Gastroesophageal sphincter (tissue), 4 donors: ENCODE data around the gene TBATA. TPM values are rescaled to one million over a fixed set of nuclear protein-coding genes. Genes with fewer than 3 reads are reported as not detected.

ENCODE experiments used
- ATAC-seq: fragments of 150-250 bp; one replicate; pipeline ENCODE4 v1.9.1; 2016; ENCODE audit warnings: mild to moderate bottlenecking, moderate library complexity
- H3K27ac ChIP-seq, 4 donors: fragments of 200-600 bp; sonication (generic) in 3 of 4; 1 replicate in 3 of 4; 2 replicates in 1 of 4; pipeline ENCODE4 v1.5.1; 2016 to 2019
- H3K27me3 ChIP-seq: fragments of 200-600 bp; sonication (generic); one replicate; pipeline ENCODE4 v1.5.1; 2019
- H3K36me3 ChIP-seq, 2 donors: fragments of 200-600 bp; sonication (generic); one replicate each; pipeline ENCODE4 v1.5.1; 2019; ENCODE audit warnings: control low read depth in 1 of 2
- H3K4me1 ChIP-seq, 3 donors: fragments of 200-600 bp; sonication (generic); 1 replicate in 2 of 3; 2 replicates in 1 of 3; pipeline ENCODE4 v1.5.1; 2016 to 2019; ENCODE audit warnings: control low read depth in 2 of 3
- H3K4me3 ChIP-seq, 2 donors: fragments of 200-600 bp; sonication (generic); one replicate each; pipeline ENCODE4 v1.5.1; 2019; ENCODE audit warnings: mild to moderate bottlenecking in 1 of 2, moderate library complexity in 1 of 2
- H3K9me3 ChIP-seq, 3 donors: fragments of 200-600 bp; sonication (generic); one replicate each; pipeline ENCODE4 v1.5.1; 2017 to 2019; ENCODE audit warnings: control low read depth in 2 of 3
- CTCF ChIP-seq, 4 experiments: fragments of 200-600 bp in 2 of 4; fragments of 450-650 bp in 2 of 4; sonication (generic) in 1 of 4; IDR thresholded peaks; one replicate each; pipeline ENCODE4 v1.5.1; 2017 to 2019; ENCODE audit warnings: antibody characterized with exemption in 4 of 4, mild to moderate bottlenecking in 2 of 4, moderate library complexity in 2 of 4
- EP300 ChIP-seq: sonication (generic); formaldehyde crosslinking; IDR thresholded peaks from one replicate; pipeline ENCODE4 v1.6.1; 2017; ENCODE audit warnings: antibody characterized with exemption, mild to moderate bottlenecking
- POLR2A ChIP-seq, 2 donors: fragments of 450-650 bp; IDR thresholded peaks; one replicate each; pipeline ENCODE4 v1.6.1; 2017; ENCODE audit warnings: antibody characterized with exemption in 2 of 2, mild to moderate bottlenecking in 2 of 2, moderate library complexity in 1 of 2
- POLR2AphosphoS5 ChIP-seq: sonication (generic); formaldehyde crosslinking; IDR thresholded peaks from one replicate; pipeline ENCODE4 v1.6.1; 2017; ENCODE audit warnings: antibody characterized with exemption
- WGBS, 2 donors: methylation state at CpG; one replicate each; pipeline ENCODE4 v1.1.5; 2018; ENCODE audit warnings: low coverage in 1 of 2; 5-methylcytosine and 5-hydroxymethylcytosine counted together
- total RNA-seq, 4 donors: library from RNA; depleted of rRNA; stranded (reverse); fragments of >200 nt; gene quantifications; one replicate each; pipeline ENCODE4 v1.1.0, GENCODE V29; 2016

TBATA gene
- not detected for total RNA-seq

GRCh38 chr10:70785190-70785589, at the start of gene TBATA:
Gene TBATA (minus strand): TSS chr10:70785377. CDS start chr10:70783379, 1,998 bp downstream.
- Histone ChIP-seq H3K4me3 (no peak within 1 kb of the TSS), H3K27ac (no peak within 1 kb of the TSS), H3K9me3 (peaks cover 0 to 7% (median 0%) of the 10 kb centered on the region in 3 donors), H3K4me1 (no peaks in the 10 kb centered on the region), H3K36me3 (no peaks in the 10 kb centered on the region), H3K27me3 (no peaks in the 10 kb centered on the region)
- no peak for ATAC-seq
- TF ChIP-seq EP300, result no peak
- no peak for TF ChIP-seq CTCF (IDR thresholded peaks at IDR 0.05)
- no peak for TF ChIP-seq POLR2A (IDR thresholded peaks at IDR 0.05)
- no peak for TF ChIP-seq POLR2AphosphoS5
- WGBS, 2 donors, result no CpG with 5 or more reads among the region's 4 CpGs

GRCh38 chr10:70834441-70835151, 49.4 kb upstream of the TBATA start:
- TF ChIP-seq POLR2A (IDR thresholded peaks at IDR 0.05) (no peak), EP300 (no peak), POLR2AphosphoS5 (no peak), CTCF (IDR thresholded peaks at IDR 0.05) (no peak)
- WGBS, 2 donors, result 77 to 78% methylated on average over 4 to 7 of the region's 7 CpGs
- H3K4me3 ChIP-seq, result no peak overlapping the region

GRCh38 chr10:70834021-70834420, 48.8 kb upstream of the TBATA start:
- TF ChIP-seq POLR2A (IDR thresholded peaks at IDR 0.05) (no peak), CTCF (IDR thresholded peaks at IDR 0.05) (no peak), POLR2AphosphoS5 (no peak), EP300 (no peak)
- 76 to 83% methylated on average over 5 of the region's 5 CpGs for WGBS, 2 donors
- peaks cover 0 to 35% (median 0%) of the 10 kb centered on the region in 3 donors for H3K4me1 ChIP-seq
- no peak for ATAC-seq
- no peaks in the 10 kb centered on the region for H3K9me3 ChIP-seq
- H3K27me3 ChIP-seq, result no peaks in the 10 kb centered on the region
- H3K4me3 ChIP-seq, result no peak overlapping the region
- H3K36me3 ChIP-seq, result peaks cover 0 to 11% of the 10 kb centered on the region in 2 donors
- H3K27ac ChIP-seq, result no peak overlapping the region

More at GRCh38 chr10:70834441-70835151, 49.4 kb upstream of the TBATA start:
- Histone ChIP-seq H3K27ac (no peak overlapping the region), H3K36me3 (peaks cover 0 to 11% of the 10 kb centered on the region in 2 donors), H3K9me3 (no peaks in the 10 kb centered on the region), H3K27me3 (no peaks in the 10 kb centered on the region), H3K4me1 (peaks cover 0 to 35% (median 0%) of the 10 kb centered on the region in 3 donors)
- ATAC-seq, result no peak

- peaks cover 0 to 11% of the 10 kb centered on the region in 2 donors for H3K36me3 ChIP-seq
These were observed 48.4 kb upstream of the TBATA start for GRCh38 chr10:70833601-70834000.

More at GRCh38 chr10:70833601-70834000, 48.4 kb upstream of the TBATA start:
- TF ChIP-seq POLR2AphosphoS5 (no peak), CTCF (IDR thresholded peaks at IDR 0.05) (no peak), EP300 (no peak)
- Histone ChIP-seq H3K4me3 (no peak overlapping the region), H3K9me3 (no peaks in the 10 kb centered on the region), H3K27me3 (no peaks in the 10 kb centered on the region), H3K4me1 (peaks cover 0 to 35% (median 0%) of the 10 kb centered on the region in 3 donors), H3K27ac (no peak overlapping the region)
- ATAC-seq, result no peak
- 63 to 92% methylated on average over 2 of the region's 2 CpGs for WGBS, 2 donors
